GM21367 (cell line): Measurements from ENCODE around the gene TRIM14.
"Not testable (repeated sequence)": the region's sequence is repeated elsewhere in the genome, so short reads cannot be mapped to it uniquely, and the experiment has no call there.

Source experiments
- ATAC-seq: cut with Tn5 transposase; IDR thresholded peaks from one replicate; pipeline ENCODE4 v1.9.1; 2021; ENCODE audit not compliant: unreplicated experiment

Gene TRIM14

DNA sequence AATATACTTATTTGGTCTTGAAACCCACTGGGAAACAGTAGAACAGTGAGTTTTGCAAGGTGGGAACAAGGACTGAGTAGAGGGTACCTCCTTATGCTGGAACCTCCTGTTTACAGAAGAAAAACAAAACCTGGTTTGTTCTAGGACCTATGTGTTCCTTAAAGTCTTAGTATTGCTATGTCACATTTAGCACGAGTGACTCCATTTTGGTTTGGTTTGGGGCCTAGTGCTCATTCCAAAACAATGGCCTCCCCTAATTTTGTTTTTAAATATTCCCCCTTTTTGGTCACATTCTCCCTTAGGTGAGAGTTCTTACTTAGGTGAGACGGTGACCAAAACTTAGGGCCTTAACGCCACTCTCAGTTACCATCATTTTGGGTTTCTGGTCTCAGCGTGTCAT, 68.7 kb downstream of the TRIM14 start:
- ATAC-seq, result no peak

DNA sequence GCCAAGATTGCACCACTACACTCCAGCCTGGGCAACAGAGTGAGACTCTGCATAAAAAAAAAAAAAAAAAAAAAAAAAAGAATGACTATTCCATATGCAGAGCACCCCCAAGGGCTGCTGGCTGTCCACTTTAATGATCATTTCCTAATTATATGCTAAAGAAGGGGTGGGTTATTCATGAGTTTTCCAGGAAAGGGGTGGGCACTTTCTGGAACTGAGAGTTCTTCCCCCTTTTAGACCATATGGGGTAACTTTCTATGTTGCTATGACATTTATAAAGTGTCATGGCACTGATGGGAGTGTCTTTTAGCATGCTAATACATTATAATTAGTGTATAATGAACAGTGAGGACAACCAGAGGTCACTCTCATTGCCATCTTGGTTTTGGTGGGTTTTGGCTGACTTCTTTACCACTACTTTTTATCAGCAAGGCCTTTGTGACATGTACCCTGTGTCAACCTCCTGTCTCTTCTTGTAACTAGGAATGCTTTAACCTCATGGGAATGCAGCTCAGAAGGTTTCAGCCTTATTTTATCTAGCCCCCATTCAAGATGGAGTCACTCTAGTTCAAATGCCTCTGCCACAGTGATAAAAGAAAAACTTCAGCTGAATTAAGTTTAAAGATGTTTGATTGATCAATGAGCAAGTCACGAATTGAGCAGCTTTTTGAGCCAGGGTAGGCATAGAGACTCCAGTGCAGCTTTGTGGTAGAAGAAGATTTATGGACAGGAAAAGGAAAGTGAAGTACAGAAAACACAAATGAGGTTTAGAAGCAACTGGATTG, 69.5 kb downstream of the TRIM14 start:
- no peak for ATAC-seq

DNA sequence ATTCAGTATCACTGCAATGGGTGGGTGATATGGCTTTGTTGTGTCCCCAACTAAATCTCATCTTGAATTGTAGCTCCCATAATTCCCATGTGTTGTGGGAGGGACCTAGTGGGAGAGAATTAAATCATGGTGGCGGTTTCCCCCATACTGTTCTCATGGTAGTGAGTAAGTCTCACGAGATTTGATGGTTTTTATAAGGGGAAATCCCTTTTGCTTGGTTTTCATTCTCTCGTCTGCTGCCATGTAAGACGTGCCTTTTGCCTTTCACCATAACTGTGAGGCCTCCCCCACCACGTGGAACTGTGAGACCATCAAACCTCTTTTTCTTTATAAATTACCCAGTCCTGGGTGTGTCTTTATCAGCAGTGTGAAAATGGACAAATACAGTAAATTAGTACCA, 72.0 kb downstream of the TRIM14 start:
- no peak for ATAC-seq

DNA sequence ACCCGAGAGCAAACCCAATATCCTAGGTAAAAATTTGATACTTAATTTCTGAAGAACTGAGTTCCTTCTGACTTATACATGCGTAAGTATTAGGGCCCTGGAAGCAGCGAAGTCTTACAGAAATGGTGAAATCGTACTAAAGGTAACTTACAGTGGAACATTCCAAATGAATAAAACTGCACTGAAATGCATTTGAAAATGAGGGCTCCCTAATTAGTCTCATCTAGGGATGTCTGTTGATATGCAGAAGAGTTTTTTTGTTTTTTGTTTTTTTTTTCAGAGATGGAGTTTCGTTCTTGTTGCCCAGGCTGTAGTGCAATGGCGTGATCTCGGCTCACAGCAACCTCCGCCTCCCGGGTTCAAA, 72.9 kb downstream of the TRIM14 start:
- no peak for ATAC-seq

DNA sequence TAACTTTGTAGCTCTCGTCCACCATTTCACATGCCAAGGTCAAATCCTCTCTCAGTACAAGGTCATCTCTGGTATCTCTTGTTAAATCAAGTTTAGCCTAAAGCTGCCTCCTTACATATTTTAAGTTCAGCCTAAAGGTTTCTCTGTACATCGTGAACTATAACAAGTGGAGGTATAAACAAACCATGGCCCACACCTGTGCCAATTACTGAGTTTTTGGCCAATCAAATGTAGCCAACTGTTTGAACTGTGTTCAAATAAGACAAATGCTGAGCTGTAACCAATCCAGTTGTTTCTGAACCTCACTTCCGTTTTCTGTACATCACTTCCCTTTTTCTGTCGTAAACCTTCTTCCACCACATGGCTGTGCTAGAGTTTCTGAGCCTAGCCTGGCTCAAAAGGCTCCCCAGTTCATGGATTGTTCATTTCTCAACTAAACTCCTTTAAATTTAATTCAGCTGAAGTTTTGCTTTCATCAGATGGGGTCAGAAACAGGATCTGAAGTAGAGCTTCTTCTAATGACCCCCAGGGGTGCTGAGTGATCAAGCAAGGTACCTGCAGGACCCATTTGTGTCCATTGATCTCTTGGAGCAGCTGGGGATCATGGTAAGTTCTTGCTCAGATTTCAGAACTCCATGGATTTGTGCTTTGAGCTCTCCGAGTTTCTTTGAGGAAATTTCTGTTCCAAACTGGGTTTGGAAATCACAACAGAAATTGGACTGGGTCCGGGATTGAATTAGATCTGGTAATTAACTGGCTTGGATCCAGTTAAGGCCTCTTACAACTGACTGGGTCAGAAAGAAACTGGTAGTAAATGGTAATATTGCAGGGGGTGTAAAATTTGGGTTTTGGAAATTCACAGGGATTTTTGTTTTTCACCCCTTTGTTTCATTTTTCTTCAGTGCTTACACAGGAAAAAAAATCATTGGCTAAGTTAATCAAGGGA, 73.5 kb downstream of the TRIM14 start:
- ATAC-seq, result peak; percentile 85

DNA sequence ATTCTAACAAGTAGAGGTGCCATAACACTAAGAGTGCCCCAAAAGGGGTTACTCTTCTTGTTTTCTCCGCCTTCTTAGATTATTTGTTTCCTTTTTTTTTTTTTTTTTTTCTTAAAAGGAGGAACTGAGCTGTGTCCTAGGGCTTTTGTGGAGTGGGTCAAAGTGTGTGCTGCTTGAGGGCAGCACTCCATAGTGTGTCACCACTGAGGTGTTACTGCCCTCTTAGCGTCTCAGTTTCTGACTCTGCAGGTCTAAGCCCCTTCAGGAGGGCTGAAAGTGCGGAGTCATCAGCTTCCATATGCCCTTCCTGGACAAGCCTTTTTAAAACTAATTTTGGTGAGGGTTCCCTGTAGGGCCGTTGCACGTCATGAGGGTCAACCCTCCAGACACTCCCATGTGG, 75.1 kb downstream of the TRIM14 start:
- no peak for ATAC-seq

DNA sequence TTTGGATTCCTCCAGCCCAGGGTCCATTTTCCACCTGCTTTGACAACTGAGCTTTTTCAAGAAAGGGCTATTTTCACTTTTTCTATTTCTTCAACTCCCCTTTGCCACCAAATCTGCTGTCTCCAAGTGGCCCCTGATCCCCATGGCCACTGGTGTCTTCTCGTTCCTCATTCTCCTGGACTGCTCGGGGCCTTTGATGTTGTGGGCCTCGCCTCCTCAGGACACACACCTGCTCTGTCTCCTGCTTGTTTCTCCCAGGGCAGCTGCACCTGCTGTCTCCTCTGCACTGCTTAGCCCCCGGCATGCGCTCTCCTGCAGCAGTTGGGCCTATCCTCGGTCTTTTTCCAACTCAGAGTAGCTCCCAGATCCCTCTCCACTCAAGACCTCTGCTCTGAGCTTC, 78.8 kb downstream of the TRIM14 start:
- no peak for ATAC-seq

DNA sequence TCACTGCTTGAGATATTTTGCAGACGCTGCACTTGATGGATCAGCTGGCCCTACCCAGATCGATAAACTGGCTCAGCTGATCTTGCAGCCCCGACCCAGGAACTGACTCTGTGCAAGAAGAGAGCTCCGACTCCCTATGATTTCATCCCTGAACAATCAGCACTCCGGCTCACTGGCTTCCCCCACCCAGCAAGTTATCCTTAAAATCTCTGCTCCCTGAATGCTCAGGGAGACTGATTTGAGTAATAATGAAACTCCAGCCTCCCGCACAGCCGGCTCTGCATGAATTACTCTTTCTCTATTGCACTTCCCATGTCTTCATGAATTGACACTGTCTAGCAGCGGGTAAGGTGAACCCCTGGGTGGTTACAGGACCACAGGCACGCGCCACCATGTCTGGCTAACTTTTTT, 79.4 kb downstream of the TRIM14 start:
- ATAC-seq, result no peak

DNA sequence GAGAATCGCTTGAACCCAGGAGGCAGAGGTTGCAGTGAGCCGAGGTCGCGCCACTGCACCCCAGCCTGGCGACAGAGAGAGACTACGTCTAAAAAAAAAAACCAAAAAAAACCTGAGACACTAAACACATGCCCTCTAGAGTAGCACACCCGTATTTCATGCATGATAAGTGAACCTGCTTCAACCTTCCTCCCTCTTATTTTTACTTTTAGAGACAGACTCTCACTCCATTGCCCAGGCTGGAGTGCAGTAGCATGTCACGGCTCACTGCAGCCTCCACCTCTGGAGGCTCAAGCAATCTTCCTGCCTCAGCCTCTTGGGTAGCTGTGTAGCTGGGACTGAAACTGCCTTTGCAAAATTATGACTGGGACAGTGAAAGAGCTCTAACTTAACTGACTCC, 80.1 kb downstream of the TRIM14 start:
- peak; percentile 33 for ATAC-seq

DNA sequence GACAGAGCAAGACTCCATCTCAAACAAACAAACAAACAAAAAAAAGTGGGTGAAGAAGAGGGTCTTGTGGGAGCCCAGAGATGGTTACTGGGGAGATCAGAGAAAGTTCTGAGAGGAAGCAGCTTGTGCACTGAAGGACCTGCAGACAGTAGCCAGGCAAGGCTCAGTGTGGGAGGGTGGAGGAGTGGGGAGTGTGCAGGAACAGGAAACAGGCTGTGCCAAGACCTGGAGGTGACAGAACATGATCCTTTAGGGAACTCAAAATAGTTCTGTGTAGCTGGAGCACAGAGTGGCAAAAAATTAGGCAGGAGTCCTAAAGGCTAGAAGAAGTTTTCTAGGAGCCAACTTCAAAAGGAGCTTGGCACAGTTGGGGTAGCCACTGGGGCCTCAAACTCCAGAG, 81.7 kb downstream of the TRIM14 start:
- ATAC-seq, result no peak

DNA sequence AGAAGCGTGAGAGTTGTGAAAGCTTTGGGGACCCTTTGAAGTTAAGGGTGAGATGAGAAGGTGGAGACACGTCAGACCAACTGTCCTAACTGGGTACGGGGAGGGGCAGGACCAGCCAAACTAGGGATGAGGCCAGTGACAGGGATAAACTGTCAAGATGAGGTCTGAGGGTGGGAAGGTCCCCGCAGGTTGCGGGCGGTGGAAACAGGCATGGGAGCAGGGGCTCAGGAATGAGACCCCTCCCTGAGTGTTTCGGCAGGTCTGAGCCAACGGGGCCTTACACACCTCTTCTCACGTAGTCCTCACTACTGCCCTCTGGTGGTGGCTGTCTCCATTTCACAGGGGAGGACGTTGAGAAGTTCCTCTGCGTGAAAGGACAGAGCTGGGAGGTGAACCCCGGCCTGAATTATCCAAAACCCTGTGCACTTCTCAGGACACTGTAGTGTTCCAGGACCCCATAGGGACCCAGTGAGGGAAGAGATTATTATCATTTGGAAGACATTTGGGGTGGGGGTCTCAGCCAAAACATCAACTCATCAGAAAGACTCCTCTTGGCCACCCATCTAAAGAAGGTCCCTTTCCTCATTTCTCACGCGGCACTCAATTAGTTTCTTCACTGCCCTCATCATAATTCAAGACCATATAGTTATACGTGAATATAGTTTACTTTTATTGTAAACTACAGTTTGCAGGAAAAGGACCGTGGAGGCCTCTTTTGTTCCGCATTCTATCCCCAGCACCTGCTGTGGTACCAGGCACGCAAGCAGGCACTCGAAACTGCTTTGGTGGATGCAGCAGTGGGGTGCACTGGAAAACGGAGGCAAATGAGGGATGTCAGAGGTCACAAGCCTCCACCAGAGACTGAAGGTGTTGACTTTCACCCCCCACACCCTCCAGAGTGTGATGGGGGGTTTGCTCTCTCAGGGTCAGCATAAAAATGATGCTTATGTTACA, 84.2 kb downstream of the TRIM14 start:
- ATAC-seq, result no peak

DNA sequence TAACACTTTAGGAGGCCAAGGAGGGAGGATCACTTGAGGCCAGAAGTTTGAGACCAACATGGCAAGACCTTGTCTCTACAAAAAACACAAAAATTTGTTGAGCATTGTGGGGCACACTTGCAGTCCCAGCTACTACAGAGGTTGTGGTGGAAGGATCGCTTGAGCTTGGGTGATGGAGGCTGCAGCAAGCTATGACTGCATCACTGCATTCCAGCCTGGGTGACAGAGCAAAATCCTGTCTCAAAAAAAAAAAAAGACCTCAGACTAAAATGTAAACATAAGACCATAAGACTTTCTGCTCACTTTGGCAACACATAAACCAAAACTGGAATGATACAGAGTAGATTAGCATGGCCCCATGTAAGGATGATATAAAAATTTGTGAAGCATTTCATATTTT, 87.1 kb downstream of the TRIM14 start:
- no peak for ATAC-seq

DNA sequence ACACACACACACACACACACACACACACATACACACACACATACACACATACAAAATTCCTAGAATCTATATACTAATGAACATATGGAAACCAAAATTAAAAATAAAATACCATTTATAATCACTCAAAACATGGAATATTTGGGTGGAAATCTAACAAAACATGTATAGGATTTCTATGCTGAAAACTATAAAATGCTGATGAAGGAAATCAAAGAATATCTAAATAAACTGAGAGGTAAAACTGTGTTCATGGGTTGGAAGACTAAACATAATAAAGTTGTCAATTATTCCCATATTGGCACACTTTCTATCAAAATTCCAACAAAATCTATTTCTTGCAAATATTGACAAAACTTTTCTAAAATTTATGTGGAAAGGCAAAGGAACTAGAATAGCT, 87.9 kb downstream of the TRIM14 start:
- no peak for ATAC-seq

DNA sequence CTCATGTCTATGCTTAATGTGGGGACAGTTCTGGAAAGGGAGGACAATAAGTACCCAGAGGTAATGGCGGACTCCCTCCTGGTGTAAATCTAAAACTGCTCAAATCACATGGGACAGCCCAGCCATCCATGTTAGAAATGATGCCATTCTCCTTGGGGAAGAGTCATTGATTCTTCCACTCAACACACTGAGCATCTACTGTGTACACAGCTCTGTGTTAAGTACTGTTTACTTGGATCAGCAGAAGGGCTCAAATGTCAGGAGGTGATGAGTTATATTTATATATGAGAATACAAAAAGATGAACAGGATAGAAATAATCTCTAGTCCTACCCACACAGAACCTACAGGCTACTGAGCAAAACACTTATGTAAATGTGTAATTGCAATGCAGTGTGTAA, 94.3 kb downstream of the TRIM14 start:
- ATAC-seq, result no peak

DNA sequence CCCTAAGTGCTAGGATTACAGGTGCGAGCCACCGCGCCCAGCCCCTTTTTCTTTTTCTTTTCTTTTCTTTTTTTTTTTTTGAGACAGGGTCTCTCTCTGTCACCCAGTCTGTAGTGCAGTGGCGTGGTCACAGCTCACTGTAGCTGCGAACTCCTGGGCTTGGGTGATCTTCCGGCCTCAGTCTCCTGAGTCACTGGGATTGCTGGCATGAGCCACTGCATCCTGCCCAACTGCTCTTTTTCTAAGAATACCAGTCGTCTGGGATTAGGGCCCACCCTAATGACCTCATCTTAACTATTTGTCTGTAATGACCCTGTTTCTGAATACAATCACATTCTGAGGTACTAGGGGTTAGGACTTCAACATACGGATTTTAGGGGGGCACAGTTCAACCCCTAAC, 96.6 kb downstream of the TRIM14 start:
- ATAC-seq, result no peak

DNA sequence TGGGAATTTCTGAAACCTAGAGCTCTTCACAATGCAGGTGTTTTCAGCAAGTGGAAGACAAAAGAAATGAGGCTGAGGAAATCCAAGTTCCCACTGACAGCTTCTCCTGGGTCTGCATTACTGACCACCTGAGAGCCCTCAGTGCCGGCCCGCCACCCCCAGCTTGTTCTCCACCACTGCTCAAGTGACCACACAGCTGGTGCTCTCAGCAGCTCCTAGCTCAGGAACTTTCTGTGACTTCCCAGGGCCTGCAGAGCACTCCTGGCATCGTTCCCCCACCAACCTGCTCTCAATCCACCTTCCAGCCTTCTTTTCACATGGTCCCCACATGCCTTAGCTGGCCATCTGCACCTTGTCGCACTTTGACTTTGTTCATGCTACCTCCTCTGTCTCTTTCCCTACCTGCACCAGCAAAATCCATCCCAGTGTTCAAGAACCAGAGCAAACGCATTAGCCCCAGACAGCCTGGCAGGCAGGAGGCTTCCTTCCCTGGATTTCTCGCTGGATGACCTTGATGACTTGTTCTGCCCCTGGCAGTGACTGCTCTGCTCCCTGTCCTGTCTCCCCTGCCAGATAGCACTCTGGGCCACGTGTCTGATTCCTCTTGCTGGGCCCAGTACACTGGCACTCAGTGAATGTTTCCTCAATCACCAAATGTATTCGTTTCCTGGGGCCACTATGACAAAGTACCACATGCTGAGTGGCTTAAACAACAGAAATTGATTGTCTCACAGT, 97.5 kb downstream of the TRIM14 start:
- ATAC-seq, result no peak

DNA sequence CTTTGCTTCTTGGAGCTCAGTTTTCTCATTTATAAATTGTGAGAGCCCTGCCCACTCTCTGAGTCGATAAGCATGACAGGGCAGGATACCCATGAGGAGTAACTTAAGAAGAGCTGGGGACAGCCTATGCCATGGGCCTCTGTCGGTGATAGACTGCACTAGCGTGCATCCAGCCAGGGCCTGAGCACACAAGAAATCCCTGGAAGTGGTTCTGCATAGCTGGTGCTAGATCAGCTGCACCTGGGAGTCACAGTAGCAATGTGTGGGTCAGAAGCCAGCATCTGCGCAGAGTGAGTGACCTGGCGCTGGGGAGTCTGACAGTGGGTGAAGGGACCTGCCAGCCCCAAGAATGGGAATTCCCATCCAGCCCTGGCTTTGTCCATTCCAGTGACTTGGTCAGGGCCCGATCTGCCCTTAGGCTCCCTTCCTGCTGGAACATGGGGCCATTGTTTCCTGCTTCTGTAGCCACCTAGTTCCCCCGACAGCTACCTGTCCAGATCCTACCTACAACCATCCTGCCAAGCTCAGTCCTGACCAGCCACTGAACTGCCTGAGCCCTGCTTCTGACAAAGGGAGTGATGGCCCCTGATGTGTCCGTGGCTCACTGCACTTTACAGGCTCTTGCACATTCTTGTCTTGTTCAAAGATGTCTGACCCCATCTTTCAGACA, 98.4 kb downstream of the TRIM14 start:
- ATAC-seq, result no peak

DNA sequence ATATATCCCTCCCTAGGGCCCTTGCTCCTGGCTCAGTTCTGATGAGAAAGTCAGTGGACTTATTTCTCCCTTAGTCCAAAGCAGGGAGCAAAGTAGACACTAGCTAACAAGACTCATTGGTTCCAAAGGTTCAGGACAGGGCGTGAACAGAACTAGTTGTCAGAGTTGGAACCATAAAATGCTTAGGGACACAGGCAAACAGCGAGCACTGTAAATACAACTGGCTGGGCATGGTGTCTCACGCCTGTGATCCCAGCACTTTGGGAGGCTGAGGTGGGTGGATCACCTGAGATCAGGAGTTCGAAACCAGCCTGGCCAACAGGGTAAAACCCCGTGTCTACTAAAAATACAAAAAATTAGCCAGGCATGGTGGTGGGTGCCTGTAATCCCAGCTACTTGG, 99.2 kb downstream of the TRIM14 start:
- ATAC-seq, result not testable (repeated sequence)
